ENCODE results near the gene ANKK1. TPM values are rescaled to one million over a fixed set of nuclear protein-coding genes. Genes with fewer than 3 reads are reported as not detected.

ANKK1 gene
- total RNA-seq, 1 experiment from 2014 or later = 0.11 TPM

DNA sequence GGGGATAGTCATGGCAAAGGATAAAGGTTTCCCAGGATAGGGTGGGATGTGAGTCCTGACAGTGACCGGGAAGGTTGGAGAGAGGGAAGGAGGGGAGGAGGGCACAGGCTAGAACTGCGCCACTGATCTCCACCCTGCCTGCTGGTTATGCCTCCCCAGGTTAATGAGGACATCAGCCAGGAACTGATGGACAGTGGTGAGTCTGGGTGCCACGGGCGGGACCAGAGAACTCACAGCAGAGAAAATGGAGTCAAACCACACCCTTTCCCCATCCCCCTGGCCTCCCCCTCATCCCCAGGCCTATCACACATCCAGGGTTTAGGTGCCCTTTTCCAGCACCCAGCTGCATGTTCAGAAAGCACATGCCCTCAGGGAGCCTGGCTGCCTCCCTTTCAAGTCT, 10.2 kb downstream of the ANKK1 start:
- POLR2A ChIA-PET = interaction anchor here (0.5 kb wide), 1 partner anchor 19 kb away, joined by 3 read pairs; no protein-coding TSS in a partner anchor
- intact Hi-C loops (cut with micrococcal nuclease; ENCODE audit: unreplicated experiment) = no loop called here
- Mint-ChIP-seq H3K36me3 (ENCODE audit: insufficient read depth, unreplicated experiment) (no peaks in the 10 kb centered on the region), H3K27ac (ENCODE audit: unreplicated experiment) (no peak overlapping the region), H3K4me3 (ENCODE audit: unreplicated experiment) (no peak overlapping the region), H3K27me3 (ENCODE audit: insufficient read depth, unreplicated experiment) (peaks cover 3% of the 10 kb centered on the region), H3K4me1 (ENCODE audit: low read depth, unreplicated experiment) (no peaks in the 10 kb centered on the region), H3K9me3 (ENCODE audit: unreplicated experiment) (no peaks in the 10 kb centered on the region)
- Histone ChIP-seq H3K4me1 (no peaks in the 10 kb centered on the region), H3K27me3 (replicated peaks; ENCODE audit: control insufficient read depth, insufficient read depth, low read length) (no peaks in the 10 kb centered on the region), H3K9me3 (no peaks in the 10 kb centered on the region), H3K4me3 (ENCODE audit: low read depth, low read length) (no peak overlapping the region), H3K36me3 (ENCODE audit: control insufficient read depth, insufficient read depth, low read length) (no peaks in the 10 kb centered on the region)
- BruUV-seq (replicated peaks) = no TSS peak
- CTCF ChIA-PET = interaction anchor here (0.5 to 0.8 kb wide), 3 partner anchors 13 to 328 kb away, joined by 3 to 5 read pairs (median 4); no protein-coding TSS in a partner anchor
- TF ChIP-seq, protein P1, sequence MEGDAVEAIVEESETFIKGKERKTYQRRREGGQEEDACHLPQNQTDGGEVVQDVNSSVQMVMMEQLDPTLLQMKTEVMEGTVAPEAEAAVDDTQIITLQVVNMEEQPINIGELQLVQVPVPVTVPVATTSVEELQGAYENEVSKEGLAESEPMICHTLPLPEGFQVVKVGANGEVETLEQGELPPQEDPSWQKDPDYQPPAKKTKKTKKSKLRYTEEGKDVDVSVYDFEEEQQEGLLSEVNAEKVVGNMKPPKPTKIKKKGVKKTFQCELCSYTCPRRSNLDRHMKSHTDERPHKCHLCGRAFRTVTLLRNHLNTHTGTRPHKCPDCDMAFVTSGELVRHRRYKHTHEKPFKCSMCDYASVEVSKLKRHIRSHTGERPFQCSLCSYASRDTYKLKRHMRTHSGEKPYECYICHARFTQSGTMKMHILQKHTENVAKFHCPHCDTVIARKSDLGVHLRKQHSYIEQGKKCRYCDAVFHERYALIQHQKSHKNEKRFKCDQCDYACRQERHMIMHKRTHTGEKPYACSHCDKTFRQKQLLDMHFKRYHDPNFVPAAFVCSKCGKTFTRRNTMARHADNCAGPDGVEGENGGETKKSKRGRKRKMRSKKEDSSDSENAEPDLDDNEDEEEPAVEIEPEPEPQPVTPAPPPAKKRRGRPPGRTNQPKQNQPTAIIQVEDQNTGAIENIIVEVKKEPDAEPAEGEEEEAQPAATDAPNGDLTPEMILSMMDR (IDR thresholded peaks at IDR 0.05; ENCODE audit: insufficient read depth in 1 of 2, low read depth in 1 of 2, low read length in 1 of 2, severe bottlenecking in 1 of 2, unreplicated experiment in 1 of 2) = no peak
- DNase-seq = no peak

DNA sequence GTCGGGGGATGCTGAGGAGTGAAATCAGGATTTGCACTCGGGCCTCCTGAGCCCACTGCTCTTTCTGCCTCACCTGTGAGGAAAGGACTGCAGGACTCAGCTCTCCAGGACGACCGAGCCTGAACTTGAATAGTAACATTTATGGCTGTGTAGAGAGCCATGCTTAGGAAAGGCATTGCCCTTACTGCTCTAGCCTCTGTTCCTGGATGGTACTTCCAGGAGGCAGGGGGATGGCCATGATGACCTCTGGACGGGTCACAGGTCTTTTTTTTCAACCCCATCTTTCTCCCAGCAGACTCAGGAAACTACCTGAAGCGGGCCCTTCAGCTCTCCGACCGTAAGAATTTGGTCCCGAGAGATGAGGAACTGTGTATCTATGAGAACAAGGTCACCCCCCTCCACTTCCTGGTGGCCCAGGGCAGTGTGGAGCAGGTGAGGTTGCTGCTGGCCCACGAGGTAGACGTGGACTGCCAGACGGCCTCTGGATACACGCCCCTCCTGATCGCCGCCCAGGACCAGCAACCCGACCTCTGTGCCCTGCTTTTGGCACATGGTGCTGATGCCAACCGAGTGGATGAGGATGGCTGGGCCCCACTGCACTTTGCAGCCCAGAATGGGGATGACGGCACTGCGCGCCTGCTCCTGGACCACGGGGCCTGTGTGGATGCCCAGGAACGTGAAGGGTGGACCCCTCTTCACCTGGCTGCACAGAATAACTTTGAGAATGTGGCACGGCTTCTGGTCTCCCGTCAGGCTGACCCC, 11.3 kb downstream of the ANKK1 start:
- Histone ChIP-seq H3K27me3 (replicated peaks; ENCODE audit: control insufficient read depth, insufficient read depth, low read length) (no peaks in the 10 kb centered on the region), H3K4me3 (ENCODE audit: low read depth, low read length) (no peak overlapping the region)
- CTCF ChIA-PET = interaction anchor here (0.5 to 0.6 kb wide), 2 partner anchors 42 to 374 kb away, joined by 3 to 5 read pairs; no protein-coding TSS in a partner anchor

DNA sequence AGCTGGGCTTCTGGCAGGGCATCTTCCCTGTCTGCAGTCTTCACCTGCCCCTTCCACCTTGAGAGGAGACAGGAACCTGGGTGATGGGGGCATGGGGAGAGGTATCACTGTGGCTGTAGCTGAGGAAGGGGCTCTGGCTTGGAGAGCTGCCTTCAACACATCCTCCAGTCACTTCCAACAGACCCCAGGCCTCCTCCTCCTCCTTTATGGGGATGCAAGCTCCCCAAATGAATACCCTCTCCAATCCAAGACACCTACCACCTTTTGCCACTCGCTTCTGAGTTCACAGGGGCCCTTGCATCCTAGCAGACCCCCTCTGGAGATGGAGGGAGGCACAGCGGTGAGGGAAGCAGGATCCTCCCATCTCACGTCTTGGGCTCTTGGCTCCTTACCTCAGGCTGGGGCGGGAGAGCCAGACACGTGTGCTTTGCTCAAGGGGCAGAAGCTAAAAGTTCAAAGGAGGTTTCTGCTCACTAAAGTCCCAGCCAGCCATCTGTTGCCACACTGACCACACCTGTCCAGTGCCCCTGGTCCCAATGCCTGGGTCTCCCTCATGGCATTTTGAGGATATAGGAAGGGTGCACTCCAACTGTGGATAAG, 13.2 kb downstream of the ANKK1 start:
- DNase-seq = no peak
- no peaks in the 10 kb centered on the region for H3K4me1 Mint-ChIP-seq (ENCODE audit: low read depth, unreplicated experiment)
- H3K36me3 Mint-ChIP-seq (ENCODE audit: insufficient read depth, unreplicated experiment) = no peaks in the 10 kb centered on the region
- TF ChIP-seq, protein P1 (IDR thresholded peaks at IDR 0.05; ENCODE audit: insufficient read depth in 1 of 2, low read depth in 1 of 2, low read length in 1 of 2, severe bottlenecking in 1 of 2, unreplicated experiment in 1 of 2) = no peak
- no peak overlapping the region for H3K4me3 ChIP-seq (ENCODE audit: low read depth, low read length)
- H3K9me3 ChIP-seq = no peaks in the 10 kb centered on the region
- peaks cover 2% of the 10 kb centered on the region for H3K4me1 ChIP-seq
- CTCF ChIA-PET = no interaction called here
- H3K27ac Mint-ChIP-seq (ENCODE audit: unreplicated experiment) = no peak overlapping the region
- H3K27me3 ChIP-seq (replicated peaks; ENCODE audit: control insufficient read depth, insufficient read depth, low read length) = no peaks in the 10 kb centered on the region
- no peak overlapping the region for H3K4me3 Mint-ChIP-seq (ENCODE audit: unreplicated experiment)
- H3K27me3 Mint-ChIP-seq (ENCODE audit: insufficient read depth, unreplicated experiment) = peaks cover 6% of the 10 kb centered on the region
- no peaks in the 10 kb centered on the region for H3K9me3 Mint-ChIP-seq (ENCODE audit: unreplicated experiment)
- intact Hi-C loops (cut with micrococcal nuclease; ENCODE audit: unreplicated experiment) = no loop called here
- no peaks in the 10 kb centered on the region for H3K36me3 ChIP-seq (ENCODE audit: control insufficient read depth, insufficient read depth, low read length)
- POLR2A ChIA-PET = no interaction called here
- no TSS peak for BruUV-seq (replicated peaks)

More for the DNA sequence above, 11.3 kb downstream of the ANKK1 start:
- H3K27me3 Mint-ChIP-seq (ENCODE audit: insufficient read depth, unreplicated experiment) = peaks cover 6% of the 10 kb centered on the region
- intact Hi-C loops (cut with micrococcal nuclease; ENCODE audit: unreplicated experiment) = no loop called here
- TF ChIP-seq, protein P1 (IDR thresholded peaks at IDR 0.05; ENCODE audit: insufficient read depth in 1 of 2, low read depth in 1 of 2, low read length in 1 of 2, severe bottlenecking in 1 of 2, unreplicated experiment in 1 of 2) = no peak
- H3K36me3 ChIP-seq (ENCODE audit: control insufficient read depth, insufficient read depth, low read length) = no peaks in the 10 kb centered on the region
- H3K9me3 Mint-ChIP-seq (ENCODE audit: unreplicated experiment) = no peaks in the 10 kb centered on the region
- POLR2A ChIA-PET = no interaction called here
- no peaks in the 10 kb centered on the region for H3K36me3 Mint-ChIP-seq (ENCODE audit: insufficient read depth, unreplicated experiment)
- H3K27ac Mint-ChIP-seq (ENCODE audit: unreplicated experiment) = no peak overlapping the region
- H3K4me3 Mint-ChIP-seq (ENCODE audit: unreplicated experiment) = no peak overlapping the region
- BruUV-seq (replicated peaks) = no TSS peak
- no peak for DNase-seq
- H3K9me3 ChIP-seq = no peaks in the 10 kb centered on the region
- H3K4me1 ChIP-seq = no peaks in the 10 kb centered on the region
- H3K4me1 Mint-ChIP-seq (ENCODE audit: low read depth, unreplicated experiment) = no peaks in the 10 kb centered on the region
